SK-N-SH (cell line): Measurements from ENCODE around the gene FAM118A.

Experiments used
- ELF1 ChIP-seq: IDR thresholded peaks from 2 replicates; pipeline ENCODE4 v1.4.0; 2012
- EP300 ChIP-seq, 2 experiments: IDR thresholded peaks; 2 replicates each; pipeline versions ENCODE4 v1.4.0 to v1.6.1; 2012; ENCODE audit warnings: borderline replicate concordance in 1 of 2, low read depth in 1 of 2, low read length in 1 of 2
- NFIC ChIP-seq: IDR thresholded peaks from 2 replicates; pipeline ENCODE4 v1.4.0; 2012; ENCODE audit warnings: borderline replicate concordance
- POLR2AphosphoS5 ChIP-seq: IDR thresholded peaks from 2 replicates; pipeline ENCODE4 v1.6.1; 2012; ENCODE audit warnings: low read depth, low read length
- RXRA ChIP-seq: IDR thresholded peaks from 2 replicates; pipeline ENCODE4 v1.4.0; 2012; ENCODE audit warnings: low read depth, mild to moderate bottlenecking, borderline replicate concordance
- SIN3A ChIP-seq: IDR thresholded peaks from 2 replicates; pipeline ENCODE4 v1.6.1; 2012; ENCODE audit warnings: low read depth, mild to moderate bottlenecking, low read length, moderate library complexity, borderline replicate concordance
- TF ChIP-seq, protein P1 (sequence below): fragments of 200-600 bp; sonication (generic); IDR thresholded peaks from 2 replicates; pipeline ENCODE4 v1.6.1; 2017; ENCODE audit warnings: antibody characterized with exemption, mild to moderate bottlenecking, moderate library complexity
- TF ChIP-seq, protein P2 (sequence below): IDR thresholded peaks from 2 replicates; pipeline ENCODE4 v1.6.1; 2012; ENCODE audit warnings: mild to moderate bottlenecking, low read depth, low read length, moderate library complexity

DNA sequence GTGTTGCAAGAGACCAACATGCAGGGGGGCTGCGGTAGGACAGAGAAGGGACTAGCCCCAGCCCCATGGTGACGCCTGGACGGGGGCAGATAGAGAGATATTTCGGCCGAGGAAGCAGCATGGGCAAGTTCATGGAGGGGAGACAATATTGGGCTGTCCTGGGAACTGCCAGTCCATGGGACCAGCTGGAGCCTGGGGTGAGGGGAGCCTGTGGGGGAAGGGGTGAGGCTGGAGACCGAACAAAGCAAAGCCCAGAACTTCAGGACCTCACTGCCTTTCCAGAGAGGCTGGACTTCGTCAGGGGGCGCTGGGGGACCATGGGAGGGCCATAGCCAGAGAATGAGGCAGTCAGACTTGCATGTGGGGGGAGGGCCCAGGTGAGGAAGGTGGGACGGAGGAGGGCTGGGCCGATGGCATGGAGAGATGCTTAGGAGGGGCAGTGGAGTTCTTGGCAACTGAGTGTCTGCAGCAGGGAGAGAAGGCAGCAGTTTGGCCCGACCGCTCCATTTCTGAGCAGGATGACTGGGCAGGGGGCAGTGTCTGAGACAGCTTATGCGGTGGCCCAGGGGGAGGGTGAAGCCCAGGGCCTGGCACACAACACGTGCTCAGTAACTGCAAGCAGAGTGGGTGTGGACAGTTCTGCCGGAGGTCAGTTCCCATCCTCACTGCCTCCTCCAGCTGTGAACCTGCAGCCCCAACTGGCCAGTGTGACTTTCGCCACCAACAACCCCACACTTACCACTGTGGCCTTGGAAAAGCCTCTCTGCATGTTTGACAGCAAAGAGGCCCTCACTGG lies 24.3 kb upstream of the FAM118A start:
- TF ChIP-seq ELF1 (no peak), EP300 (IDR thresholded peaks at IDR 0.05; ENCODE audit: borderline replicate concordance in 1 of 2, low read depth in 1 of 2, low read length in 1 of 2) (no peak), POLR2AphosphoS5 (no peak), SIN3A (no peak), NFIC (no peak), RXRA (no peak)
- TF ChIP-seq, protein P1, sequence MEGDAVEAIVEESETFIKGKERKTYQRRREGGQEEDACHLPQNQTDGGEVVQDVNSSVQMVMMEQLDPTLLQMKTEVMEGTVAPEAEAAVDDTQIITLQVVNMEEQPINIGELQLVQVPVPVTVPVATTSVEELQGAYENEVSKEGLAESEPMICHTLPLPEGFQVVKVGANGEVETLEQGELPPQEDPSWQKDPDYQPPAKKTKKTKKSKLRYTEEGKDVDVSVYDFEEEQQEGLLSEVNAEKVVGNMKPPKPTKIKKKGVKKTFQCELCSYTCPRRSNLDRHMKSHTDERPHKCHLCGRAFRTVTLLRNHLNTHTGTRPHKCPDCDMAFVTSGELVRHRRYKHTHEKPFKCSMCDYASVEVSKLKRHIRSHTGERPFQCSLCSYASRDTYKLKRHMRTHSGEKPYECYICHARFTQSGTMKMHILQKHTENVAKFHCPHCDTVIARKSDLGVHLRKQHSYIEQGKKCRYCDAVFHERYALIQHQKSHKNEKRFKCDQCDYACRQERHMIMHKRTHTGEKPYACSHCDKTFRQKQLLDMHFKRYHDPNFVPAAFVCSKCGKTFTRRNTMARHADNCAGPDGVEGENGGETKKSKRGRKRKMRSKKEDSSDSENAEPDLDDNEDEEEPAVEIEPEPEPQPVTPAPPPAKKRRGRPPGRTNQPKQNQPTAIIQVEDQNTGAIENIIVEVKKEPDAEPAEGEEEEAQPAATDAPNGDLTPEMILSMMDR, result no peak
- TF ChIP-seq, protein P2, sequence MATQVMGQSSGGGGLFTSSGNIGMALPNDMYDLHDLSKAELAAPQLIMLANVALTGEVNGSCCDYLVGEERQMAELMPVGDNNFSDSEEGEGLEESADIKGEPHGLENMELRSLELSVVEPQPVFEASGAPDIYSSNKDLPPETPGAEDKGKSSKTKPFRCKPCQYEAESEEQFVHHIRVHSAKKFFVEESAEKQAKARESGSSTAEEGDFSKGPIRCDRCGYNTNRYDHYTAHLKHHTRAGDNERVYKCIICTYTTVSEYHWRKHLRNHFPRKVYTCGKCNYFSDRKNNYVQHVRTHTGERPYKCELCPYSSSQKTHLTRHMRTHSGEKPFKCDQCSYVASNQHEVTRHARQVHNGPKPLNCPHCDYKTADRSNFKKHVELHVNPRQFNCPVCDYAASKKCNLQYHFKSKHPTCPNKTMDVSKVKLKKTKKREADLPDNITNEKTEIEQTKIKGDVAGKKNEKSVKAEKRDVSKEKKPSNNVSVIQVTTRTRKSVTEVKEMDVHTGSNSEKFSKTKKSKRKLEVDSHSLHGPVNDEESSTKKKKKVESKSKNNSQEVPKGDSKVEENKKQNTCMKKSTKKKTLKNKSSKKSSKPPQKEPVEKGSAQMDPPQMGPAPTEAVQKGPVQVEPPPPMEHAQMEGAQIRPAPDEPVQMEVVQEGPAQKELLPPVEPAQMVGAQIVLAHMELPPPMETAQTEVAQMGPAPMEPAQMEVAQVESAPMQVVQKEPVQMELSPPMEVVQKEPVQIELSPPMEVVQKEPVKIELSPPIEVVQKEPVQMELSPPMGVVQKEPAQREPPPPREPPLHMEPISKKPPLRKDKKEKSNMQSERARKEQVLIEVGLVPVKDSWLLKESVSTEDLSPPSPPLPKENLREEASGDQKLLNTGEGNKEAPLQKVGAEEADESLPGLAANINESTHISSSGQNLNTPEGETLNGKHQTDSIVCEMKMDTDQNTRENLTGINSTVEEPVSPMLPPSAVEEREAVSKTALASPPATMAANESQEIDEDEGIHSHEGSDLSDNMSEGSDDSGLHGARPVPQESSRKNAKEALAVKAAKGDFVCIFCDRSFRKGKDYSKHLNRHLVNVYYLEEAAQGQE, result no peak
